Kidney (tissue), 14 donors: ENCODE measurements around the gene ARHGAP23. TPM values are rescaled to one million over a fixed set of nuclear protein-coding genes. Genes with fewer than 3 reads are reported as not detected.
A peak's percentile ranks its signal among the peaks of the same experiment; 100 is the strongest.

ENCODE experiments used
- DNase-seq, 5 donors: peaks; one replicate each; pipeline ENCODE4 v3.0.0-alpha.2; 2013 to 2020
- FAIRE-seq: peaks from 2 replicates; lab custom pipeline; 2012; peaks lifted over from hg19 to GRCh38; lab: Jason Lieb, UNC
- H3K27ac ChIP-seq, 2 donors: one replicate each; pipeline ENCODE4 v1.7.0; 2013; ENCODE audit warnings: low read depth in 2 of 2, low read length in 2 of 2, inconsistent platforms in 1 of 2
- H3K27me3 ChIP-seq: one replicate; pipeline ENCODE4 v1.7.1; 2013; ENCODE audit warnings: low read length, inconsistent platforms; ENCODE audit not compliant: control insufficient read depth, insufficient read depth
- H3K36me3 ChIP-seq, 3 donors: one replicate each; pipeline versions ENCODE4 v1.7.0 to v1.7.1; 2013; ENCODE audit warnings: low read length in 3 of 3, control low read depth in 1 of 3, inconsistent platforms in 1 of 3; ENCODE audit not compliant: insufficient read depth in 3 of 3, control insufficient read depth in 2 of 3
- H3K4me1 ChIP-seq, 3 donors: one replicate each; pipeline versions ENCODE4 v1.7.0 to v1.7.1; 2013; ENCODE audit warnings: low read length in 3 of 3, inconsistent platforms in 1 of 3, low read depth in 1 of 3; ENCODE audit not compliant: control insufficient read depth in 2 of 3, insufficient read depth in 2 of 3
- H3K4me3 ChIP-seq, 3 donors: one replicate each; pipeline versions ENCODE4 v1.7.0 to v1.8.1; 2013; ENCODE audit warnings: low read length in 3 of 3, control low read depth in 1 of 3, inconsistent platforms in 1 of 3
- H3K9ac ChIP-seq, 3 donors: one replicate each; pipeline versions ENCODE4 v1.7.0 to v1.7.1; 2013; ENCODE audit warnings: low read length in 3 of 3, control low read depth in 1 of 3, inconsistent platforms in 1 of 3
- H3K9me3 ChIP-seq, 3 donors: one replicate each; pipeline versions ENCODE4 v1.7.0 to v1.7.1; 2013; ENCODE audit warnings: low read length in 3 of 3, control low read depth in 1 of 3, inconsistent platforms in 1 of 3; ENCODE audit not compliant: control insufficient read depth in 2 of 3, insufficient read depth in 1 of 3
- intact Hi-C: fragments of 100-400 bp; cut with DNase I; formaldehyde crosslinking; loops from one replicate; pipeline ENCODE4 v1.11.1; 2022
- polyA plus RNA-seq: library from polyadenylated mRNA; stranded (reverse); fragments of 350-450 nt; fragmentation: Illumina TruSeq; extraction: RNeasy Lipid Tissue Mini Kit (QIAGEN cat#74804); gene quantifications from one replicate; pipeline ENCODE4 v1.2.3, GENCODE V29; 2014; ENCODE audit warnings: low read depth, low replicate concordance; ENCODE audit not compliant: insufficient read depth
- total RNA-seq: library from RNA; stranded (reverse); fragmentation: NEBNext Ultra II Directional; extraction: Animal tissue kit (Norgen Biotek cat#: 25700); gene quantifications from one replicate; pipeline ENCODE4 v1.2.1, GENCODE V29; 2021
- TF ChIP-seq, protein P1 (sequence below): IDR thresholded peaks from 3 replicates; pipeline ENCODE4 v1.5.1; 2012; ENCODE audit warnings: mild to moderate bottlenecking, moderate library complexity, borderline replicate concordance; ENCODE audit not compliant: insufficient read depth; ENCODE audit errors: extremely low read depth
- donor health status: control.
- donor health status: control.
- donor health status: control.
- donor health status: control.
- donor health status: control.
- donor health status: DM: yes; HTN: yes; CAD: no.
- donor health status: Normal renal cell carcinoma (clear cell type).

ARHGAP23 gene
- total and polyA plus RNA-seq, 2 donors from 2014 or later: 7.6 to 53.8 TPM

DNA sequence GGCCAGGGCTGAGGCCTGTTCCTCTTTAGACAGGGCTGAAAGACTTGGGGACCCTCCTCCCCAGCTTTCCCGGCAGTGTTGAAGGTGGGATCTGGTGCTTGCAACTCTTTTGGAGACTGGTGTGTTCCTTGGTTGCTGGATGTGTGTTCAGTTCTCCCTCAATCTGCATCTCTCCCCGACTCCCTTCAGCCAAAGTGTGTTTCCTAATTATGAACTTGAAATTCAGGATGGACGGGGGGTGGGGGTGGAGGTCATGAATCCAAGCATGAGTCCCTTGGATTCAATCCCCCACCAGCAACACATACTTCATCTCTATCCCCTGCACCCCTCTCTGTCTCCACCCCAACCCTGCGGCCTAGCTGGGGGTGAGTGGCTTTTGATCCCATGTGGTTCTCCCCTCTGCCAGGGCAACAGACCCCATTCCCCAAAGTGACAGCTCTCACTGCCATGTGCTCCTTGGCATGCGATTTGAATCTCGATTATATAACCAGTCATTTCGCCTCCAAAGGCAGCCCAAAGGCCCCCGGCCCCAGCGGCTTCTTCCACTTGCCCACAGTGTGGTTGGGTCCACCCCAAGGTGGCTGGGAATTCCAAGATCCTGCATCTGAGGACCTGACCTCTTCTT lies 1.3 kb downstream of the ARHGAP23 start:
- TF ChIP-seq, protein P1, sequence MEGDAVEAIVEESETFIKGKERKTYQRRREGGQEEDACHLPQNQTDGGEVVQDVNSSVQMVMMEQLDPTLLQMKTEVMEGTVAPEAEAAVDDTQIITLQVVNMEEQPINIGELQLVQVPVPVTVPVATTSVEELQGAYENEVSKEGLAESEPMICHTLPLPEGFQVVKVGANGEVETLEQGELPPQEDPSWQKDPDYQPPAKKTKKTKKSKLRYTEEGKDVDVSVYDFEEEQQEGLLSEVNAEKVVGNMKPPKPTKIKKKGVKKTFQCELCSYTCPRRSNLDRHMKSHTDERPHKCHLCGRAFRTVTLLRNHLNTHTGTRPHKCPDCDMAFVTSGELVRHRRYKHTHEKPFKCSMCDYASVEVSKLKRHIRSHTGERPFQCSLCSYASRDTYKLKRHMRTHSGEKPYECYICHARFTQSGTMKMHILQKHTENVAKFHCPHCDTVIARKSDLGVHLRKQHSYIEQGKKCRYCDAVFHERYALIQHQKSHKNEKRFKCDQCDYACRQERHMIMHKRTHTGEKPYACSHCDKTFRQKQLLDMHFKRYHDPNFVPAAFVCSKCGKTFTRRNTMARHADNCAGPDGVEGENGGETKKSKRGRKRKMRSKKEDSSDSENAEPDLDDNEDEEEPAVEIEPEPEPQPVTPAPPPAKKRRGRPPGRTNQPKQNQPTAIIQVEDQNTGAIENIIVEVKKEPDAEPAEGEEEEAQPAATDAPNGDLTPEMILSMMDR: no peak
- Histone ChIP-seq H3K27ac (peak overlapping the region in 1 of 2 donors; percentile 67), H3K9ac (no peak overlapping the region), H3K4me3 (peak overlapping the region in 1 of 3 donors; percentile 51), H3K9me3 (no peaks in the 10 kb centered on the region), H3K4me1 (peaks cover 0 to 7% (median 0%) of the 10 kb centered on the region in 3 donors), H3K27me3 (no peaks in the 10 kb centered on the region), H3K36me3 (no peaks in the 10 kb centered on the region)
- FAIRE-seq: no peak
- intact Hi-C loops: loop anchor here (10.0 kb wide), 1 partner anchor 65 kb away; no protein-coding TSS in a partner anchor
- no peak for DNase-seq

DNA sequence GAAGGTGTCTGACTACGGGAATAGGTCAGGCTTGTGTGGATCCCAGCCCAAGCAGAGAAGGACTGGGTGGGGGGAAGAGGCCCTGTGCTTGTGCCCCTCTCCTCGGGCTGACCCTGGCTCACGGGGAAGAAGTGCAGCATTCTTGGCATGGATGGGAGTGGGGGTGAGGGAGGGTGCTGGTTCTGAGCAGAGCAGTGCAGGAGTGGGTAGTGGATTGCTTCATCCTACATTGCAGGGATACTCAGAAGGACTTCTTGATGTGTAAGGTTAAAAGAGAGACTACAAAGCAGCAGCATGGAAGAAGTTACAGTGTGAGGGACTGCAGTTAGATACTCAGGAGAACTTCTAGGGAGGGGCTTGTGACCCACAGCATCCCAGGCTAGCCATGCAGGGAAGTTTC lies 2.1 kb downstream of the ARHGAP23 start:
- TF ChIP-seq, protein P1: no peak
- H3K9me3 ChIP-seq: no peaks in the 10 kb centered on the region
- no peaks in the 10 kb centered on the region for H3K36me3 ChIP-seq
- H3K27me3 ChIP-seq: no peaks in the 10 kb centered on the region
- no peak overlapping the region for H3K4me3 ChIP-seq
- FAIRE-seq (no peak), DNase-seq (no peak)
- H3K4me1 ChIP-seq: peaks cover 0 to 7% (median 0%) of the 10 kb centered on the region in 3 donors
- H3K9ac ChIP-seq: no peak overlapping the region
- no peak overlapping the region for H3K27ac ChIP-seq
- intact Hi-C loops: loop anchor here (10.0 kb wide), 1 partner anchor 64 kb away; no protein-coding TSS in a partner anchor

DNA sequence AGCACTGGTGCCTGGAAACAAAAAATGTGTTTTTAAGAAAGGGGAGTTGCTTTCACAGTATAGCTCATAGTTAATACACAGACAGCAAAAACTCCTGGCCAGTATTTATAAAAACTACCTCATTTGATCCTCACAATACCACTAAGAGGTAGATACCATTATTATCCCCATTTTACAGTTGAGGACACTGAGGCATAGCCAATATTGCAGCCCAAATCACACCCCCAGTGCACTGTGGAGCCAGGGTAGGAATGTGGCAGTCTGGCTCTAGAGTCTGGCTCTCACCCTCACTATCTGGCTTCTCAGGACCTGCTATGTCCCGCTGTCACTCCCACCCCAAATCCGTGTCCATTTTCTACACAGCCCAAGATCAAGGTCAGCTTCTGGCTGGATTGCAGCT lies 2.6 kb downstream of the ARHGAP23 start:
- FAIRE-seq (no peak), DNase-seq (no peak)
- Histone ChIP-seq H3K4me1 (peaks cover 0 to 7% (median 0%) of the 10 kb centered on the region in 3 donors), H3K9ac (no peak overlapping the region), H3K27me3 (no peaks in the 10 kb centered on the region), H3K9me3 (no peaks in the 10 kb centered on the region), H3K27ac (no peak overlapping the region), H3K36me3 (no peaks in the 10 kb centered on the region), H3K4me3 (no peak overlapping the region)
- intact Hi-C loops: loop anchor here (10.0 kb wide), 1 partner anchor 64 kb away; no protein-coding TSS in a partner anchor
- TF ChIP-seq, protein P1: no peak
